22Rv1 (cell line): ENCODE data around the gene UBR2.

Source experiments
- ZFX ChIP-seq: fragments of 450-650 bp; IDR thresholded peaks from 2 replicates; pipeline ENCODE4 v1.6.1; 2017; ENCODE audit warnings: antibody characterized with exemption, borderline replicate concordance
- TF ChIP-seq, protein P1 (sequence below): fragments of 450-650 bp; IDR thresholded peaks from 2 replicates; pipeline ENCODE4 v1.5.1; 2017; ENCODE audit warnings: mild to moderate bottlenecking

DNA sequence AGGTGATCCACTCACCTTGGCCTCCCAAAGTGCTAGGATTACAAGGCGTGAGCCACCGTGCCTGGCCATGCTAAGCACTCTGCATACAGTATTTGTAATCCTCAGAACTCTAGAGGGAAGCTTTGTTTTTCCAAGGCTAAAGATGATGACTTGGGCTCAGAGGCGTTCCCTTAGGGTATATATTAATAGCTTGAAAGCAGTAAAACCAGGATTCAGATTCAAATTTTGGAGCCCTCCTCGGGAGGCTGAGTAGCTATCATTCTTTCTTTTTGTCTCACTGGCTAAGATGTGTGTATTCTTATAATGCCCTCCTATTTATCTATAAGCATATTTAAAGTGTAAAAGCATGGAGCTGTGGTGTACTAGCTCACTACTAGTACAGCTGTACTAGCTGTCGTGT lies 90.0 kb downstream of the UBR2 start:
- TF ChIP-seq, protein P1, sequence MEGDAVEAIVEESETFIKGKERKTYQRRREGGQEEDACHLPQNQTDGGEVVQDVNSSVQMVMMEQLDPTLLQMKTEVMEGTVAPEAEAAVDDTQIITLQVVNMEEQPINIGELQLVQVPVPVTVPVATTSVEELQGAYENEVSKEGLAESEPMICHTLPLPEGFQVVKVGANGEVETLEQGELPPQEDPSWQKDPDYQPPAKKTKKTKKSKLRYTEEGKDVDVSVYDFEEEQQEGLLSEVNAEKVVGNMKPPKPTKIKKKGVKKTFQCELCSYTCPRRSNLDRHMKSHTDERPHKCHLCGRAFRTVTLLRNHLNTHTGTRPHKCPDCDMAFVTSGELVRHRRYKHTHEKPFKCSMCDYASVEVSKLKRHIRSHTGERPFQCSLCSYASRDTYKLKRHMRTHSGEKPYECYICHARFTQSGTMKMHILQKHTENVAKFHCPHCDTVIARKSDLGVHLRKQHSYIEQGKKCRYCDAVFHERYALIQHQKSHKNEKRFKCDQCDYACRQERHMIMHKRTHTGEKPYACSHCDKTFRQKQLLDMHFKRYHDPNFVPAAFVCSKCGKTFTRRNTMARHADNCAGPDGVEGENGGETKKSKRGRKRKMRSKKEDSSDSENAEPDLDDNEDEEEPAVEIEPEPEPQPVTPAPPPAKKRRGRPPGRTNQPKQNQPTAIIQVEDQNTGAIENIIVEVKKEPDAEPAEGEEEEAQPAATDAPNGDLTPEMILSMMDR: no peak
- TF ChIP-seq ZFX: no peak
